H9 (cell line): ENCODE results near the gene ERFE. TPM values are rescaled to one million over a fixed set of nuclear protein-coding genes. Genes with fewer than 3 reads are reported as not detected.

Source experiments
- DNase-seq: peaks from one replicate; pipeline ENCODE4 v3.0.0-alpha.2; 2017
- H2AFZ ChIP-seq: one replicate; pipeline ENCODE4 v1.6.1; 2013; ENCODE audit warnings: mild to moderate bottlenecking, low read length, control low read depth, moderate library complexity
- H2AK5ac ChIP-seq: 2 replicates; pipeline ENCODE4 v1.6.1; 2013; ENCODE audit warnings: low read length, control low read depth, mixed read lengths; ENCODE audit not compliant: insufficient read length
- H2BK120ac ChIP-seq: one replicate; pipeline ENCODE4 v1.6.1; 2013; ENCODE audit warnings: low read depth, mild to moderate bottlenecking, low read length, control low read depth, inconsistent platforms; ENCODE audit not compliant: poor library complexity, severe bottlenecking
- H2BK12ac ChIP-seq: 2 replicates; pipeline ENCODE4 v1.6.1; 2013; ENCODE audit warnings: low read length, control low read depth, mixed read lengths, low read depth; ENCODE audit not compliant: insufficient read length
- H2BK15ac ChIP-seq: 2 replicates; pipeline ENCODE4 v1.6.1; 2013; ENCODE audit warnings: low read depth, low read length, control low read depth
- H2BK20ac ChIP-seq: one replicate; pipeline ENCODE4 v1.6.1; 2013; ENCODE audit warnings: low read depth, mild to moderate bottlenecking, low read length, control low read depth, inconsistent platforms; ENCODE audit not compliant: poor library complexity, severe bottlenecking
- H2BK5ac ChIP-seq: 2 replicates; pipeline ENCODE4 v1.6.1; 2013; ENCODE audit warnings: low read length, control low read depth, mixed read lengths; ENCODE audit not compliant: insufficient read length
- H3K14ac ChIP-seq: 2 replicates; pipeline ENCODE4 v1.6.1; 2013; ENCODE audit warnings: low read length, control low read depth; ENCODE audit not compliant: insufficient read depth
- H3K18ac ChIP-seq: 2 replicates; pipeline ENCODE4 v1.6.1; 2013; ENCODE audit warnings: low read depth, mild to moderate bottlenecking, mixed read lengths, low read length, control low read depth; ENCODE audit not compliant: insufficient read length
- H3K23ac ChIP-seq: 2 replicates; pipeline ENCODE4 v1.6.1; 2013; ENCODE audit warnings: low read length, control low read depth, mixed read lengths, low read depth; ENCODE audit not compliant: insufficient read length
- H3K23me2 ChIP-seq: 2 replicates; pipeline ENCODE4 v1.6.1; 2013; ENCODE audit warnings: low read depth, mild to moderate bottlenecking, mixed read lengths, low read length, control low read depth; ENCODE audit not compliant: insufficient read length, poor library complexity, severe bottlenecking
- H3K27ac ChIP-seq: 2 replicates; pipeline ENCODE4 v1.5.1; 2013; ENCODE audit warnings: low read length, control low read depth, mixed read lengths, low read depth; ENCODE audit not compliant: insufficient read length
- H3K27me3 ChIP-seq: 2 replicates; pipeline ENCODE4 v1.6.1; 2013; ENCODE audit warnings: low read length, control low read depth, inconsistent platforms; ENCODE audit not compliant: insufficient read depth
- H3K4ac ChIP-seq: 2 replicates; pipeline ENCODE4 v1.6.1; 2013; ENCODE audit warnings: low read depth, mild to moderate bottlenecking, control low read depth, inconsistent platforms, low read length, moderate library complexity
- H3K4me1 ChIP-seq: 2 replicates; pipeline ENCODE4 v1.6.1; 2013; ENCODE audit warnings: low read length, control low read depth, inconsistent platforms; ENCODE audit not compliant: insufficient read depth
- H3K4me2 ChIP-seq: 2 replicates; pipeline ENCODE4 v1.6.1; 2013; ENCODE audit warnings: low read length, control low read depth, mixed read lengths; ENCODE audit not compliant: insufficient read length, insufficient read depth
- H3K56ac ChIP-seq: 2 replicates; pipeline ENCODE4 v1.6.1; 2013; ENCODE audit warnings: low read depth, mild to moderate bottlenecking, mixed read lengths, low read length, control low read depth; ENCODE audit not compliant: insufficient read length
- H3K79me1 ChIP-seq: 2 replicates; pipeline ENCODE4 v1.6.1; 2013; ENCODE audit warnings: low read depth, mild to moderate bottlenecking, moderate library complexity, low read length, control low read depth, inconsistent platforms; ENCODE audit not compliant: insufficient read depth, poor library complexity, severe bottlenecking
- H3K79me2 ChIP-seq: 2 replicates; pipeline ENCODE4 v1.6.1; 2013; ENCODE audit warnings: low read length, control low read depth, inconsistent platforms; ENCODE audit not compliant: insufficient read depth
- H3K9ac ChIP-seq: 2 replicates; pipeline ENCODE4 v1.6.1; 2013; ENCODE audit warnings: low read length, control low read depth, mixed read lengths; ENCODE audit not compliant: insufficient read length; ENCODE audit errors: extremely low read depth
- H3K9me3 ChIP-seq: one replicate; pipeline ENCODE4 v1.6.1; 2013; ENCODE audit warnings: low read depth, low read length, inconsistent platforms; ENCODE audit not compliant: control insufficient read depth
- H3T11ph ChIP-seq: one replicate; pipeline ENCODE4 v1.6.1; 2013; ENCODE audit warnings: mild to moderate bottlenecking, low read length, control low read depth, inconsistent platforms
- H4K20me1 ChIP-seq: one replicate; pipeline ENCODE4 v1.6.1; 2013; ENCODE audit not compliant: control insufficient read depth, insufficient read length, insufficient read depth
- H4K5ac ChIP-seq: 2 replicates; pipeline ENCODE4 v1.6.1; 2013; ENCODE audit warnings: low read depth, mild to moderate bottlenecking, mixed read lengths, low read length, control low read depth; ENCODE audit not compliant: insufficient read length
- H4K8ac ChIP-seq: replicated peaks from 2 replicates; pipeline ENCODE4 v1.6.1; 2013; ENCODE audit warnings: low read length, control low read depth, mixed read lengths, low read depth; ENCODE audit not compliant: insufficient read length
- H4K91ac ChIP-seq: 2 replicates; pipeline ENCODE4 v1.6.1; 2013; ENCODE audit warnings: low read depth, mild to moderate bottlenecking, moderate library complexity, mixed read lengths, low read length, control low read depth; ENCODE audit not compliant: insufficient read length
- H3K27ac Mint-ChIP-seq, 3 experiments: 2 replicates in 2 of 3; 3 replicates in 1 of 3; pipeline ENCODE4 v1.8.0; 2020 to 2021; ENCODE audit warnings: mixed read lengths in 3 of 3, mild to moderate bottlenecking in 1 of 3, moderate library complexity in 1 of 3
- H3K27me3 Mint-ChIP-seq: 2 replicates; pipeline ENCODE4 v1.8.0; 2021; ENCODE audit warnings: low read depth, mild to moderate bottlenecking, moderate library complexity, mixed read lengths
- H3K36me3 Mint-ChIP-seq, 3 experiments: 2 replicates in 2 of 3; 3 replicates in 1 of 3; pipeline ENCODE4 v1.8.0; 2020 to 2021; ENCODE audit warnings: low read depth in 3 of 3, mixed read lengths in 3 of 3; ENCODE audit not compliant: insufficient read depth in 1 of 3
- H3K4me1 Mint-ChIP-seq, 2 experiments: 2 replicates each; pipeline ENCODE4 v1.8.0; 2020; ENCODE audit warnings: mixed read lengths in 2 of 2
- H3K4me3 Mint-ChIP-seq, 2 experiments: 2 replicates in 1 of 2; 3 replicates in 1 of 2; pipeline ENCODE4 v1.8.0; 2020 to 2021; ENCODE audit warnings: mild to moderate bottlenecking in 2 of 2, mixed read lengths in 2 of 2, moderate library complexity in 1 of 2
- H3K9me3 Mint-ChIP-seq, 2 experiments: 2 replicates in 1 of 2; 3 replicates in 1 of 2; pipeline ENCODE4 v1.8.0; 2020; ENCODE audit warnings: mild to moderate bottlenecking in 2 of 2, mixed read lengths in 2 of 2, moderate library complexity in 1 of 2
- CTCF ChIP-seq: fragments of 200-600 bp; sonication (generic); conservative IDR thresholded peaks from 3 replicates; pipeline ENCODE4 v1.8.0; 2021; ENCODE audit warnings: antibody characterized with exemption, mild to moderate bottlenecking
- WGBS: extraction: QIAGEN DNeasy Blood & Tissue Kit; methylation state at CpG from one replicate; pipeline ENCODE4 v1.1.7; 2013; ENCODE audit warnings: missing lambda C conversion rate, low lambda C conversion rate, mixed read lengths; ENCODE audit not compliant: insufficient read length; ENCODE audit errors: extremely low coverage; 5-methylcytosine and 5-hydroxymethylcytosine counted together
- total RNA-seq: library from RNA; stranded (reverse); gene quantifications from 2 replicates; pipeline ENCODE4 v1.2.1, GENCODE V29; 2021

ERFE gene
- total RNA-seq, 1 experiment from 2014 or later: 2.1 TPM

GRCh38 chr2:238187618-238188548 lies 29.1 kb downstream of the ERFE start:
- H2BK120ac ChIP-seq: no peak overlapping the region
- H2BK15ac ChIP-seq: no peak overlapping the region
- H3K79me2 ChIP-seq: no peaks in the 10 kb centered on the region
- H3K36me3 Mint-ChIP-seq: peaks cover 46 to 95% (median 88%) of the 10 kb centered on the region in 3 experiments; a peak in 6 of 7 replicates
- H3K14ac ChIP-seq: no peak overlapping the region
- H3K9me3 ChIP-seq: no peaks in the 10 kb centered on the region
- no peaks in the 10 kb centered on the region for H3K4me1 ChIP-seq
- no peak overlapping the region for H4K8ac ChIP-seq
- no peak for TF ChIP-seq CTCF
- no peak overlapping the region for H3T11ph ChIP-seq
- no peak overlapping the region; a peak in 2 of 7 replicates for H3K27ac Mint-ChIP-seq
- H3K4me3 Mint-ChIP-seq: no peak overlapping the region
- H2BK5ac ChIP-seq: no peak overlapping the region
- DNase-seq: no peak
- H3K4ac ChIP-seq: no peak overlapping the region
- no peak overlapping the region for H3K9ac ChIP-seq
- no peak overlapping the region for H3K23ac ChIP-seq
- H3K27ac ChIP-seq: no peak overlapping the region
- H2AFZ ChIP-seq: no peak overlapping the region
- no peaks in the 10 kb centered on the region for H3K9me3 Mint-ChIP-seq
- H3K56ac ChIP-seq: no peak overlapping the region
- H3K4me1 Mint-ChIP-seq: no peaks in the 10 kb centered on the region
- no peaks in the 10 kb centered on the region for H3K27me3 Mint-ChIP-seq
- H3K79me1 ChIP-seq: no peaks in the 10 kb centered on the region
- no peaks in the 10 kb centered on the region for H4K20me1 ChIP-seq
- H4K91ac ChIP-seq: no peak overlapping the region
- H3K23me2 ChIP-seq: no peaks in the 10 kb centered on the region
- H3K4me2 ChIP-seq: no peak overlapping the region
- H3K18ac ChIP-seq: no peak overlapping the region
- H3K27me3 ChIP-seq: no peaks in the 10 kb centered on the region
- no peak overlapping the region for H2BK12ac ChIP-seq
- no CpG with 5 or more reads among the region's 17 CpGs for WGBS
- H2BK20ac ChIP-seq: no peak overlapping the region
- no peak overlapping the region for H4K5ac ChIP-seq
- H2AK5ac ChIP-seq: no peak overlapping the region
